ENCODE results near the gene CEP89.

Gene CEP89

DNA sequence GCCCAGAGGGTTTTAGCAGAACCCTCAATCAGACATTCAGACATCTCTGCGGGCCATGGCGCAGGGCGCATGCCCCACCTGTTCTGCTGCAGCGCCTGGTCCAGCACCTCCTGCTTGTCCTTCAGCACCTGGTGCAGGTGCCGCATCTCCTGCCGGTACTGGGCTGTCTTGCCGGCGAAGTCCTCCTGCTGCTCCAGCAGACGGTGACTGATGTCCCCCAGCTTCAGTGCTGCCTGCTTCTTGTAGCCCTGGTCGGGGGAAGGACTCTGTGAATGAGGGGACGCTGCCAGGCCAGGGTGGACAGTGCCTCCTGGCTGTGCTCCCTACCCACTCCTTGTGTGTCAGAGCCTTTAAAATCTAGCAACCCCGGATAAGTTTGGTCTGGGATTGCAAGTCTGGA lies 90.0 kb downstream of the CEP89 start:
- no peak for TF ChIP-seq CTCF (IDR thresholded peaks at IDR 0.05; ENCODE audit: control extremely low read depth, extremely low read depth, low read depth, missing control alignments)
- ChIA-PET CTCF (no interaction called here), POLR2A (no interaction called here)
- no peak for DNase-seq (ENCODE audit: extremely low spot score)

GRCh38 chr19:32880622-32881021 lies 91.1 kb downstream of the CEP89 start:
- POLR2A ChIA-PET = no interaction called here
- no peak for TF ChIP-seq CTCF (IDR thresholded peaks at IDR 0.05; ENCODE audit: control extremely low read depth, extremely low read depth, low read depth, missing control alignments)

DNA sequence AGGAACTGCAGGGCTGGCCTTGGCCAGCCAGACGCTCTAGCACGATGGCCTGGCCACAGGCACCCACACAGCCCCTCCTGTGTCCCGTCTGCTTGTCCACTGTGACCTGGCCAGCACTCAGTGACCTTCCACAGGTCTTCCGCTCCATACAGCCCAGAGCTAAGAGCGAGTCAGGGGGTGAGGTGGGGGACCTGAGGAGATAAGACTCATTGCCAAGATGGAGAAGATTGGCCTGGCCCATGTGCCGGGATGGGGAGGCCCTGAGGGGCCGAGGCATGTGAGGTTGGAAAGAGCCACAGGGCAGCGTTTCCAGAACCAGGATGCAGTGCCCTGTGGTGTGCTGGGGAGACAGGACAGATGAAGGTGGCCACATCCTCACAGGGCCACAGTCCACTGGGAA lies 92.0 kb downstream of the CEP89 start:
- DNase-seq (ENCODE audit: extremely low spot score) = no peak
- no peak for TF ChIP-seq CTCF (IDR thresholded peaks at IDR 0.05; ENCODE audit: control extremely low read depth, extremely low read depth, low read depth, missing control alignments)
- ChIA-PET POLR2A (no interaction called here), CTCF (interaction anchor here (1.3 kb wide), 1 partner anchor 13 kb away, joined by 3 read pairs; no protein-coding TSS in a partner anchor)

More at GRCh38 chr19:32880622-32881021, 91.1 kb downstream of the CEP89 start:
- CTCF ChIA-PET = no interaction called here
- DNase-seq (ENCODE audit: extremely low spot score) = no peak

GRCh38 chr19:32878988-32879387 lies 92.8 kb downstream of the CEP89 start:
- ChIA-PET POLR2A (no interaction called here), CTCF (interaction anchor here (1.3 kb wide), 1 partner anchor 13 kb away, joined by 3 read pairs; no protein-coding TSS in a partner anchor)

GRCh38 chr19:32877977-32878745 lies 93.6 kb downstream of the CEP89 start:
- CTCF ChIA-PET = no interaction called here
- TF ChIP-seq CTCF (IDR thresholded peaks at IDR 0.05; ENCODE audit: control extremely low read depth, extremely low read depth, low read depth, missing control alignments) = no peak
- POLR2A ChIA-PET = no interaction called here
- no peak for DNase-seq (ENCODE audit: extremely low spot score)

More at GRCh38 chr19:32878988-32879387, 92.8 kb downstream of the CEP89 start:
- TF ChIP-seq CTCF (IDR thresholded peaks at IDR 0.05; ENCODE audit: control extremely low read depth, extremely low read depth, low read depth, missing control alignments) = no peak
- DNase-seq (ENCODE audit: extremely low spot score) = no peak

GRCh38 chr19:32877323-32877912 lies 94.3 kb downstream of the CEP89 start:
- DNase-seq (ENCODE audit: extremely low spot score) = no peak
- ChIA-PET CTCF (no interaction called here), POLR2A (no interaction called here)
- TF ChIP-seq CTCF (IDR thresholded peaks at IDR 0.05; ENCODE audit: control extremely low read depth, extremely low read depth, low read depth, missing control alignments) = no peak
